ENCODE data around the gene TRAF4. TPM values are rescaled to one million over a fixed set of nuclear protein-coding genes. Genes with fewer than 3 reads are reported as not detected.

Gene TRAF4
- total and polyA plus RNA-seq, 10 of the 15 experiments (the other 5 are each of a cell fraction or from before 2014, with no cell fraction given): 3.7 to 197 (median 66.4) TPM

GRCh38 chr17:28744104-28744971, 527 bp downstream of the TRAF4 start (continued):
- TF ChIP-seq REST (IDR thresholded peaks at IDR 0.05; ENCODE audit: low read depth, low read length) (no peak), SIN3A (IDR thresholded peaks at IDR 0.05; ENCODE audit: low read depth, low read length) (no peak; the same call in 1 of the 2 replicates), BCLAF1 (IDR thresholded peaks at IDR 0.05) (no peak), SUZ12 (IDR thresholded peaks at IDR 0.05; ENCODE audit: unreplicated experiment) (no peak), MAX (IDR thresholded peaks at IDR 0.05; ENCODE audit: low read depth, low read length) (no peak; the same call in 1 of the 2 replicates), SIX5 (IDR thresholded peaks at IDR 0.05; ENCODE audit: low read depth, low read length, severe bottlenecking) (no peak), DPF2 (IDR thresholded peaks at IDR 0.05) (no peak), NR2F1 (conservative IDR thresholded peaks at IDR 0.05) (peak; percentile 89), USF2 (IDR thresholded peaks at IDR 0.05; ENCODE audit: borderline replicate concordance, low read depth, low read length) (no peak), JUND (IDR thresholded peaks at IDR 0.05; ENCODE audit: low read depth, low read length) (no peak), ZBTB11 (CRISPR knock-in tag; IDR thresholded peaks at IDR 0.05) (no peak), TCF3 (IDR thresholded peaks at IDR 0.05; ENCODE audit: borderline replicate concordance, insufficient read depth, low read depth, low read length) (no peak), HDAC6 (IDR thresholded peaks at IDR 0.05; ENCODE audit: unreplicated experiment) (no peak), ETV6 (conservative IDR thresholded peaks at IDR 0.05 in 1 of 2, IDR thresholded peaks at IDR 0.05 in 1 of 2; ENCODE audit: borderline replicate concordance in 1 of 2, low read depth in 1 of 2) (no peak), TARDBP (IDR thresholded peaks at IDR 0.05; ENCODE audit: borderline replicate concordance) (no peak), FOXM1 (IDR thresholded peaks at IDR 0.05; ENCODE audit: low read depth, low read length) (no peak)
